Amniotic stem cell (primary cell): ENCODE data around the gene GRM4.

Experiments used
- DNase-seq: peaks from one replicate; lab custom pipeline; 2025; lab: John Stamatoyannopoulos, UW

Gene GRM4

GRCh38 chr6:34084591-34085290, 61.1 kb downstream of the GRM4 start:
- DNase-seq, result no peak

DNA sequence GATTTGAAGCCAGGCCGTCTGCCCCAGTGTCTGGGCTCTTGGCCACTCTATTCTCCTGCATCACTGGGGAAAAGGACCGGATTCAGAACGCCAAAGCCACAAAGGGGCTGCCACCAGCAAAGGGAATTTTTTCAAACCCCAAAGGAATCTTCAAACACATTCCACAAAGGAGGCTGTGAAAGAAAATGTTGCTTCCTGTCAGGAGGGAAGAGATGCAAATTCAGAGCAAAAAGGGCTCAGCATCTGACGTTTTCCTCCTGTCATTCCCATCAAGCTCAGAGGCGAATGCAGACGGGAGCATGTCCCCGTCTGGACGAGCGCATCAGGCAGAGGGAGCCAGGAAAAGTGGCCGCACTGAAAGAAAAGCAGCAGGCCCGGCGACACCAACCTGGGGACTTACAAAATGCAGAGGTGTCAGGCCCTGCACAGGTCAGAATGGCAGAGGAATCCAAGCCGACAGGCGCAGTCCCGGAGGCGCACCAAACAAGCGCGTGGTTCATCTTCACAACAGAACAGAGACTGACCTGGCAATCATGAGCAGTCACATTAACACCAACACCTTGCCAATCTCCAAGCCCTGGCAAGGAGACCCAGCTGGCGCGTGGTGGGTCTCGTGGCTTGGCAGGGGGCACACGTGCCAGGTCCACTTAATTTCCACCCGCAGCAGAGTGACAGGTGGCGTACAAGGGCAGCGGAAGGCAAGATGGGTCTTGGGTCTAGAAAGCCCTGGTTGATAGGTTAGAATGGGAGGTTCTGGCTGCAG, 62.8 kb downstream of the GRM4 start:
- DNase-seq, result no peak

- no peak for DNase-seq
Measured at GRCh38 chr6:34082348-34082747, 63.5 kb downstream of the GRM4 start.

GRCh38 chr6:34080357-34080756, 65.5 kb downstream of the GRM4 start:
- no peak for DNase-seq

DNA sequence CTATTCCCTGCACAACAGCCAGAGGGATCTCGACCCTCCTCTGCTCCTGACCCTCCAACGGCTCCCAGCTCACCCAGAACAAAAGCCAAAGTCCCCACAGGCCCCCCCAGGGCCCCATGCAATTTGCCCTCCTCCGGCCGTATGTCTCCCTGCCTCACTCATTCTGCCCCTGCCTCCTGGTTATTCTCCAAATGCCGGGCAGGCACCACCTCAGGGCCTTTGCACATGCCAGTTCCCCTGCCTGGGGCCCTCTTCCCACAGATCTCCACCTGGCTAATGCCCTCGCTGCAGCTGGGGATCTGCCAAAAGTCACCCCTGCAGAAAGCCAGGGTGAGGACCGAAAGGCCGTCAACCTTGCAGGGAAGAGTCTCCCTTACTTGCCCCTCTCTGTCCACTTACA, 66.0 kb downstream of the GRM4 start:
- DNase-seq, result no peak

DNA sequence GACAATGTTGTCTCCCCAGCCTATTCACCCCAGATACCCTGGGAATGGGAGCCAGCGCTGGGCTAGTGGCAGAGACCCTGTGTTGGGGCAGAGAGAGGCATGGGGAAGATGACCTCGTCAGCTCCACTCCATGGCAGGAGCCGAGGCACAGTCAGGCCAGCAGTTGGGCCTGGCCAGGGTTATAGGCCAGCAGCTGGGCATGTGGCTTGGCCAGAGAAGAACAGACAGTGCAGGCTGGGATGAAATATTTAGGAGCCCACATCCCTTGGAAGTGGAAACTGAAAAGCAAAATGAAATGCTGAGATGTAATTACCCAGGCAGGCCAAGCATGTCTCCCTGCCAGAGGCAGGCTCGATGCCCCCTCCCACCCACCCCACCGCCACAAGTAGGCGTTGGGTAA, 70.0 kb downstream of the GRM4 start:
- DNase-seq, result no peak

DNA sequence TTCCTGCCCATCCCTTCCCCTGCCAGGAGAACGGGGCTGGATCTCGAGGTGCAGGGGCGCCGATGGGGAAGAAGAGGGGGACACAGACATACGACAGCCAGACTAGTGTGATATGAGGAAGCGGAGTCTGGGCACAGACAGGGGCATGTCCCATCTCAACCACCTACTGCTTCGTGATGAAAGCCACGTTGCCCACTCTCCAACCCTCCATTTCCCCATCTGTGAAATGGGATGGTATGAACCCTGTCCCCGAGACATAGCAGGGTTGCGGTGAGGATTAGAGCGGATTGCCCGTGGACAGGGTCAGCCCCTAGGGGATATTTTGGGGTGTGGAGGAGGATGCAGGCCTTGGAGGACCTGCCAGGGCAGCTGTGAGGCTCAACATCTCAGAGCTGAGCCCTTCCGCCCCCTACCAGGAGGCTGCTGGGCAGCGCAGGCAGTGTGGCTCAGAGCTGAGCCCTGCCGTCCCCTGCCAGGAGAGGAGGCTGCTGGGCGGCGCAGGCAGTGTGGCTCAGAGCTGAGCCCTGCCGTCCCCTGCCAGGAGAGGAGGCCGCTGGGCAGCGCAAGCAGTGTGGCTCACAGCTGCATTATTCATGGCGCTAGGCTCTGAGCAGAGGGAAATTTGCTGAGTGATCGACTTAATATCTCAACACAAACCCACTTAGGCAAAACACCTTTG, 71.7 kb downstream of the GRM4 start:
- no peak for DNase-seq

DNA sequence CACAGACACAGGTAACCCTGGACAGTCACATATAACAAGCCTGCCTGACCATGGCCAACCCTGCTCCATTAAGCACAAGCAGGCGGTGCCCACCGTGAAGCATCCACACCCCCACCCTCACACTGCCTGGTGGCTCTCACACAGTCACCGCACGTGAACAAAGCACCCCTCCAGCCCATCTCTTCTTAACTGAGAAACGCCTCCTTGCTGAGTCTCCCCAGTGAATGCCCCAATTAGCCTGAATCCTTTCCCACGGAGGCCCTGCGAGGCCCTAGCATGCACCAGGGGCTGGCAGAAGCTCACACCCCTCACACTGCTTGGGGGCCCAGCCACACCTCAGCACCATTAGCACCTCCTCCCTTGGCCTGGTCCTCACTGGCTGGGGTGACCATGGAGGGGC, 72.3 kb downstream of the GRM4 start:
- no peak for DNase-seq

GRCh38 chr6:34072727-34073126, 73.2 kb downstream of the GRM4 start:
- DNase-seq, result no peak

- no peak for DNase-seq
Measured at GRCh38 chr6:34071884-34072379, 74.0 kb downstream of the GRM4 start.

GRCh38 chr6:34071136-34071883, 74.6 kb downstream of the GRM4 start:
- DNase-seq, result no peak

GRCh38 chr6:34070315-34071135, 75.4 kb downstream of the GRM4 start:
- DNase-seq, result no peak

DNA sequence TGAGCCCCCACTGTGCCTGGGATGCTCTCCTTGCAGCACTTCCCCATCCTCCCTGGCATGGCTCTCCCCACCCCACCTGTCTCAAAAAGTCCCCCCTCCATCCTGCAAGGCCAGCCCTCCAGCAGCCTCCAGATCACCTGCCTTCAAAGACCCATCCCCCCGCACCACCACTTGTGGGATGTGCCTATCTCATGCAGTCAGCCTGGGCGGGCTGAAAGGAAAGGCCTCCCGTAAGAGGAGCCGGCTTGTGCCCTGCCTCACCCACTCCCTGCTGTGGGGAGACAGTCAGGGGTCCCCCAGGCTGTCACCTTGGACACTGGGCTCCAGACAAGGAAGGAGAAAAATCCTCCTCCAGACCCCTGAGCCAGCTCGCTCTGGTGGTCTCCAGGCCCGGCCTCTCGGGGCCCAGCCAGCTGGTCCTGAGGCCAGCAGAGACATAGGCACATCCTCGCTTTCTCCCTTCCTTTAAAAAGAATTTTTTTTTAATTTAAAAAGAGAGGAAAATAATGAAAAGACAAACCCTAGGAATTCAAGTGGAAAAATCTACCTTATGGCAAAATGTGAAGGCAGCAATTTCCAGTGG, 77.3 kb downstream of the GRM4 start:
- DNase-seq, result no peak

GRCh38 chr6:34067814-34068213, 78.1 kb downstream of the GRM4 start:
- no peak for DNase-seq

DNA sequence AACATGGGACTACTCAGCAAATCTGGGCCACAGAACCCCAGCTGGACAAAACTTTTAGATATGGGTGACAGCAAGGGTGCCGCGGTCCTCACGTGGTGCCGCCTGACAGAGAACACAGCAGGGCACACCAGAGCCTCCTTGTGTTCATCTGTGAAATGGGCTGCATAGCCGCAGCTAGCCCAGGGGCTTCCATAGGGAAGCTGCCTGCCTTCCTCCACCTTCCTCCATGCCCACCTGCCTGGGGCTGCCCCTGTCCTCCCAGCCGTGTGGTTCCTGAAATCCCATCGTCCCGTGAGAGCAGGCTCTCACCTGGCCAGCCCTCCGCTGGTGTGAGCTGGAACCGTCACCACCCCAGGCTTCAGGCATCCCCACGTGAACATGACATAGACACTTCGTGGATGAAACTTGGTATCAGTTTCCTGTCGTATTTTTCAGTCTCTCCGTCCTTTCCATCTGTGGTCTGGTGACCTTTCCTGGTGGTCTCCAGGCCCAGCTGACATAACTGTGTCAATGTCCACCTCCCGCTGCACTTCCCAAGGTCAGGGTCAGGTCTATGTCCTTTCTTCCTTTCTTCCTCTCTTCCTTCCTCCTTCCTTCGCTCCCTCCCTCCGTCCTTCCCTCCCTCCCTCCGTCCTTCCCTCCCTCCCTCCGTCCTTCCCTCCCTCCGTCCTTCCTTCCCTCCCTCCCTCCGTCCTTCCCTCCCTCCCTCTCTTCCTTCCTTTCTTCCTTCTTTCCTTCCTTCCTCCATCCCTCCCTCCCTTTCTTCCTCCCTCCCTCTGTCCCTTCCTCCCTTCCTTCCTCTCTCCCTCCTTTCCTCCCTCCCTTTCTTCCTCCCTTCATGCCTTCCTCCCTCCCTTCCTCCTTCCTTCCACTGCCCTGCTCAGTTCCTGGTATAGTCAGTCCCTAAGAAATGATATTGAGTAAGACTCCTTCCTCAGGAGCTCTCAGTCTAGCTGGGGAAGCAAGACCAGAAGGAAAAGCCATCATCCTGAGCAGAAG, 78.8 kb downstream of the GRM4 start:
- DNase-seq, result no peak

DNA sequence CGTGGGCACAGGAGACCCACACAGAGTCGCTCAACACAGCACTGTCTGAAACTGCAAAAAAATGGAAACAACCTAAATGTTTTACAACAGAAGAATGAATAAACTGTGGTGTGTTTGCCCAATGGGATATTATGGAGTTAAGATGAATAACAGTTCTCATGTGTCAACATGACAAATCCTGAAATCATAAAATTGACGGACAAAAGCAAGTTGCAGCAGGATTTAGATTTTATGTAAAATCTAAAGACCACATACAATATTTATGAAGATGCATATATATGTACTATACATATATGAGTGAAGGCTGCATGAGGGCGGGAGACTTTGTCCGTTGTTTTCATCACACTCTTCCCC, 79.7 kb downstream of the GRM4 start:
- no peak for DNase-seq

- DNase-seq, result no peak
Measured at GRCh38 chr6:34065466-34066217, 80.2 kb downstream of the GRM4 start.

- DNase-seq, result no peak
Measured at GRCh38 chr6:34064675-34065074, 81.2 kb downstream of the GRM4 start.

DNA sequence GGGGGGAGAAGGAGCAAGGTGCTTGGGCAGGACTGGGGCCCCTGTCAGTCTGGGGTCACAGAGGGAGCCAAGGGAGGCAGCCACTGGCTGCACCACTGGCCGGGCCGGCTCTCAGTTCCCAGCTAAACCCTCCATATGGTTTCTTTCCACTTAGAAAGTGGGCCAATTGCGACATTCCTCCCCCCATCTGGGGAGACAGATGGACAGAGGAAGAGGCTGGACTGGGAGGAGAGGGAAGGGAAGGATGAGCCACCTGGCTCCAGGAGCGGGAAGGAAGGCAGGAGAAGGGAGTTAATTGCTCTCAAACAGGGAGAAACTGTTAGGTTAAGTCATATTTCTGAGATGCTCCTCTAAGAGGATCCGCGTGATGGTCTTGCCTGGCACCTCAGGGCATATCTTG, 82.2 kb downstream of the GRM4 start:
- DNase-seq, result no peak
